OCI-LY3 (cell line): ENCODE measurements around the gene ASGR2.
A peak's percentile ranks its signal among the peaks of the same experiment; 100 is the strongest.
"Not testable (repeated sequence)": the region's sequence is repeated elsewhere in the genome, so short reads cannot be mapped to it uniquely, and the experiment has no call there.

Experiments
- H2AFZ ChIP-seq: fragments of 200-600, 300-600 bp; shearing (Covaris generic); 2 replicates; pipeline ENCODE4 v1.6.0; 2014; ENCODE audit warnings: antibody characterized with exemption, low read depth, low read length
- H3K27ac ChIP-seq: fragments of 200-600, 300-600 bp; sonication (generic); 2 replicates; pipeline ENCODE4 v1.5.1; 2014; ENCODE audit warnings: mild to moderate bottlenecking, low read length, moderate library complexity, mixed read lengths
- H3K27me3 ChIP-seq: fragments of 200-600, 300-600 bp; sonication (generic); 2 replicates; pipeline ENCODE4 v1.6.1; 2014; ENCODE audit warnings: low read depth, low read length, mixed read lengths
- H3K36me3 ChIP-seq: fragments of 200-600, 300-600 bp; sonication (generic); replicated peaks from 2 replicates; pipeline ENCODE3; 2014; ENCODE audit warnings: low read depth, low read length, mixed read lengths
- H3K4me1 ChIP-seq: fragments of 300-600, 200-600 bp; sonication (generic); 2 replicates; pipeline ENCODE4 v1.6.1; 2014; ENCODE audit warnings: low read length, mixed read lengths
- H3K4me2 ChIP-seq: fragments of 200-600, 300-600 bp; sonication (generic); 2 replicates; pipeline ENCODE4 v1.6.1; 2014; ENCODE audit warnings: low read length, mixed read lengths
- H3K4me3 ChIP-seq: fragments of 300-600, 200-600 bp; sonication (generic); 2 replicates; pipeline ENCODE4 v1.5.1; 2014; ENCODE audit warnings: antibody characterized with exemption, mild to moderate bottlenecking, low read length, moderate library complexity
- H3K79me2 ChIP-seq: fragments of 300-600, 200-600 bp; shearing (Covaris generic); 2 replicates; pipeline ENCODE4 v1.6.1; 2014; ENCODE audit warnings: mild to moderate bottlenecking, low read length, mixed read lengths
- H3K9ac ChIP-seq: fragments of 300-600, 200-600 bp; shearing (Covaris generic); 2 replicates; pipeline ENCODE4 v1.6.0; 2014; ENCODE audit warnings: mild to moderate bottlenecking, low read length, moderate library complexity
- H3K9me3 ChIP-seq: fragments of 200-600, 300-600 bp; shearing (Covaris generic); 2 replicates; pipeline ENCODE4 v1.6.1; 2014; ENCODE audit warnings: low read length, mixed read lengths; ENCODE audit not compliant: insufficient read depth
- H4K20me1 ChIP-seq: fragments of 200-600, 300-600 bp; sonication (generic); 2 replicates; pipeline ENCODE4 v1.6.1; 2016; ENCODE audit warnings: low read length, mixed read lengths; ENCODE audit not compliant: insufficient read depth
- CTCF ChIP-seq: fragments of 200-600, 300-600 bp; sonication (generic); IDR thresholded peaks from 2 replicates; pipeline ENCODE4 v1.5.1; 2014; ENCODE audit warnings: antibody characterized with exemption, low read length, low read depth
- EZH2phosphoT487 ChIP-seq: fragments of 200-600 bp; shearing (Covaris generic); IDR thresholded peaks from 2 replicates; pipeline ENCODE4 v1.6.1; 2018; ENCODE audit warnings: antibody characterized with exemption, mixed run types, low read depth

The ASGR2 gene

GRCh38 chr17:7097940-7098339, 16.7 kb downstream of the ASGR2 start:
- TF ChIP-seq CTCF, result no peak
- TF ChIP-seq EZH2phosphoT487, result no peak
- H3K4me2 ChIP-seq, result no peak overlapping the region
- H3K9me3 ChIP-seq, result no peaks in the 10 kb centered on the region
- no peak overlapping the region for H3K27ac ChIP-seq
- H3K27me3 ChIP-seq, result 0 out of 2 replicates have a peak, but pooled peaks cover 7% of the 10 kb centered on the region
- H3K9ac ChIP-seq, result no peak overlapping the region
- H3K79me2 ChIP-seq, result no peaks in the 10 kb centered on the region
- no peaks in the 10 kb centered on the region for H4K20me1 ChIP-seq
- no peaks in the 10 kb centered on the region for H3K36me3 ChIP-seq
- H2AFZ ChIP-seq, result no peak overlapping the region
- H3K4me1 ChIP-seq, result peaks cover 40% of the 10 kb centered on the region
- H3K4me3 ChIP-seq, result no peak overlapping the region

- Histone ChIP-seq H3K4me3 (no peak overlapping the region), H3K9ac (no peak overlapping the region), H3K36me3 (no peaks in the 10 kb centered on the region), H3K4me2 (peak overlapping the region; percentile 44), H3K27ac (no peak overlapping the region), H3K27me3 (no peaks in the 10 kb centered on the region), H3K79me2 (no peaks in the 10 kb centered on the region), H3K9me3 (no peaks in the 10 kb centered on the region), H3K4me1 (peaks cover 34% of the 10 kb centered on the region), H2AFZ (no peak overlapping the region), H4K20me1 (no peaks in the 10 kb centered on the region)
- TF ChIP-seq CTCF, result no peak
- no peak for TF ChIP-seq EZH2phosphoT487
Measured at GRCh38 chr17:7095625-7096024, 19.0 kb downstream of the ASGR2 start.

- Histone ChIP-seq H3K4me3 (peak overlapping the region; percentile 56), H3K9ac (peak overlapping the region; percentile 6; the same call in 1 of the 2 replicates), H3K36me3 (no peaks in the 10 kb centered on the region), H3K9me3 (no peaks in the 10 kb centered on the region), H3K4me2 (peak overlapping the region; percentile 82), H2AFZ (no peak overlapping the region), H3K4me1 (peaks cover 34% of the 10 kb centered on the region), H3K27me3 (no peaks in the 10 kb centered on the region), H4K20me1 (no peaks in the 10 kb centered on the region), H3K27ac (no peak overlapping the region), H3K79me2 (no peaks in the 10 kb centered on the region)
- TF ChIP-seq EZH2phosphoT487, result no peak
- TF ChIP-seq CTCF, result no peak
Measured at GRCh38 chr17:7094652-7095019, 20.0 kb downstream of the ASGR2 start.

GRCh38 chr17:7091311-7092005, 23.2 kb downstream of the ASGR2 start:
- not testable (repeated sequence) for H3K36me3 ChIP-seq, H2AFZ ChIP-seq, H4K20me1 ChIP-seq, H3K27ac ChIP-seq, H3K4me3 ChIP-seq, H3K4me2 ChIP-seq, H3K9me3 ChIP-seq, H3K9ac ChIP-seq, H3K27me3 ChIP-seq, H3K79me2 ChIP-seq
- peaks cover 26% of the 10 kb centered on the region for H3K4me1 ChIP-seq

GRCh38 chr17:7089570-7089969, 25.1 kb downstream of the ASGR2 start:
- H3K36me3 ChIP-seq, H2AFZ ChIP-seq, H3K79me2 ChIP-seq, H3K9me3 ChIP-seq, H3K27ac ChIP-seq, H3K9ac ChIP-seq, H3K27me3 ChIP-seq, H3K4me2 ChIP-seq, H3K4me1 ChIP-seq, H3K4me3 ChIP-seq, H4K20me1 ChIP-seq: not testable (repeated sequence)

DNA sequence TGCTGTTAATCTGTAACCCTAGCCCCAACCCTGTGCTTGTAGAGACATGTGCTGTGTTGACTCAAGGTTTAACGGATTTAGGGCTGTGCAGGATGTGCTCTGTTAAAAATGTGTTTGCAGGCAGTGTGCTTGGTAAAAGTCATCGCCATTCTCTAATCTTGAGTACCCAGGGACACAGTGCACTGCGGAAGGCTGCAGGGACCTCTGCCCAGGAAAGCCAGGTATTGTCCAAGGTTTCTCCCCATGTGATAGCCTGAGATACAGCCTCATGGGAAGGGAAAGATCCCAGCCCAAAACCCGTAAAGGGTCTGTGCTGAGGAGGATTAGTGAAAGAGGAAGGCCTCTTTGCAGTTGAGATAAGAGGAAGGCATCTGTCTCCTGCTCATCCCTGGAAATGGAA, 26.2 kb downstream of the ASGR2 start:
- H3K27me3 ChIP-seq, H3K27ac ChIP-seq, H3K9ac ChIP-seq, H3K4me1 ChIP-seq, H3K79me2 ChIP-seq, H3K9me3 ChIP-seq, H3K4me2 ChIP-seq, H4K20me1 ChIP-seq, H3K4me3 ChIP-seq, H3K36me3 ChIP-seq, H2AFZ ChIP-seq: not testable (repeated sequence)
